Measurements from ENCODE around the gene SLC25A1. TPM values are rescaled to one million over a fixed set of nuclear protein-coding genes. Genes with fewer than 3 reads are reported as not detected.

SLC25A1 gene
- total RNA-seq, 2 experiments from 2014 or later = 56.4 to 57.6 TPM

- Mint-ChIP-seq H3K27ac (no peak overlapping the region), H3K9me3 (no peaks in the 10 kb centered on the region), H3K4me1 (ENCODE audit: low read depth) (peaks cover 4% of the 10 kb centered on the region), H3K27me3 (peaks cover 28% of the 10 kb centered on the region), H3K4me3 (no peak overlapping the region), H3K36me3 (ENCODE audit: low read depth) (no peaks in the 10 kb centered on the region)
- DNase-seq (no peak), ATAC-seq (no peak)
- no peak for TF ChIP-seq CTCF (IDR thresholded peaks at IDR 0.05)
- ChIA-PET POLR2A (interaction anchor here (0.6 to 0.9 kb wide), 2 partner anchors 8 to 9 kb away, joined by 3 read pairs; no protein-coding TSS in a partner anchor), CTCF (interaction anchor here (1.1 kb wide), 1 partner anchor 9 kb away, joined by 5 read pairs; the partner anchor contains the start of gene ESS2)
- intact Hi-C loops (cut with micrococcal nuclease) = no loop called here
Observed at GRCh38 chr22:19152942-19153883, 25.3 kb downstream of the SLC25A1 start.

- ChIA-PET POLR2A (interaction anchor here (1.1 kb wide), 1 partner anchor 21 kb away, joined by 3 read pairs; no protein-coding TSS in a partner anchor), CTCF (no interaction called here)
- intact Hi-C loops (cut with micrococcal nuclease) = no loop called here
- DNase-seq (no peak), ATAC-seq (no peak)
- Mint-ChIP-seq H3K9me3 (no peaks in the 10 kb centered on the region), H3K36me3 (ENCODE audit: low read depth) (no peaks in the 10 kb centered on the region), H3K27me3 (peaks cover 28% of the 10 kb centered on the region), H3K4me3 (peak overlapping the region; percentile 27), H3K4me1 (ENCODE audit: low read depth) (peaks cover 4% of the 10 kb centered on the region), H3K27ac (no peak overlapping the region)
- TF ChIP-seq CTCF (IDR thresholded peaks at IDR 0.05) = no peak
Observed at GRCh38 chr22:19151329-19152191, 27.0 kb downstream of the SLC25A1 start.

GRCh38 chr22:19150482-19151328 is 27.8 kb downstream of the SLC25A1 start:
- ATAC-seq (no peak), DNase-seq (no peak)
- Mint-ChIP-seq H3K27ac (no peak overlapping the region), H3K27me3 (peaks cover 28% of the 10 kb centered on the region), H3K9me3 (no peaks in the 10 kb centered on the region), H3K4me1 (ENCODE audit: low read depth) (peaks cover 4% of the 10 kb centered on the region), H3K4me3 (peak overlapping the region; percentile 27), H3K36me3 (ENCODE audit: low read depth) (no peaks in the 10 kb centered on the region)
- ChIA-PET POLR2A (interaction anchor here (1.1 kb wide), 1 partner anchor 22 kb away, joined by 3 read pairs; no protein-coding TSS in a partner anchor), CTCF (no interaction called here)
- intact Hi-C loops (cut with micrococcal nuclease) = no loop called here
- TF ChIP-seq CTCF (IDR thresholded peaks at IDR 0.05) = no peak

GRCh38 chr22:19149991-19150390 is 28.5 kb downstream of the SLC25A1 start, which contains the start of gene GSC2:
Gene GSC2 (minus strand): TSS chr22:19150292. CDS start chr22:19150283, 9 bp downstream.
- Mint-ChIP-seq H3K36me3 (ENCODE audit: low read depth) (no peaks in the 10 kb centered on the region), H3K9me3 (no peaks in the 10 kb centered on the region), H3K27ac (no peak within 1 kb of the TSS), H3K4me1 (ENCODE audit: low read depth) (peaks cover 4% of the 10 kb centered on the region), H3K27me3 (peaks cover 28% of the 10 kb centered on the region), H3K4me3 (peak within 1 kb of the TSS; percentile 42)
- peak; percentile 14 for ATAC-seq
- intact Hi-C loops (cut with micrococcal nuclease) = no loop called here
- ChIA-PET POLR2A (no interaction called here), CTCF (no interaction called here)
- TF ChIP-seq CTCF (IDR thresholded peaks at IDR 0.05) = no peak
- no peak for DNase-seq

Measured in activated CD8-positive, alpha-beta T cell treated with anti-CD3 and anti-CD28 coated beads for 36 hours (primary cell).